GM21447 (cell line): ENCODE results near the gene KRT80.

Source experiments
- ATAC-seq: cut with Tn5 transposase; IDR thresholded peaks from one replicate; pipeline ENCODE4 v1.9.1; 2021; ENCODE audit not compliant: unreplicated experiment

KRT80 gene

DNA sequence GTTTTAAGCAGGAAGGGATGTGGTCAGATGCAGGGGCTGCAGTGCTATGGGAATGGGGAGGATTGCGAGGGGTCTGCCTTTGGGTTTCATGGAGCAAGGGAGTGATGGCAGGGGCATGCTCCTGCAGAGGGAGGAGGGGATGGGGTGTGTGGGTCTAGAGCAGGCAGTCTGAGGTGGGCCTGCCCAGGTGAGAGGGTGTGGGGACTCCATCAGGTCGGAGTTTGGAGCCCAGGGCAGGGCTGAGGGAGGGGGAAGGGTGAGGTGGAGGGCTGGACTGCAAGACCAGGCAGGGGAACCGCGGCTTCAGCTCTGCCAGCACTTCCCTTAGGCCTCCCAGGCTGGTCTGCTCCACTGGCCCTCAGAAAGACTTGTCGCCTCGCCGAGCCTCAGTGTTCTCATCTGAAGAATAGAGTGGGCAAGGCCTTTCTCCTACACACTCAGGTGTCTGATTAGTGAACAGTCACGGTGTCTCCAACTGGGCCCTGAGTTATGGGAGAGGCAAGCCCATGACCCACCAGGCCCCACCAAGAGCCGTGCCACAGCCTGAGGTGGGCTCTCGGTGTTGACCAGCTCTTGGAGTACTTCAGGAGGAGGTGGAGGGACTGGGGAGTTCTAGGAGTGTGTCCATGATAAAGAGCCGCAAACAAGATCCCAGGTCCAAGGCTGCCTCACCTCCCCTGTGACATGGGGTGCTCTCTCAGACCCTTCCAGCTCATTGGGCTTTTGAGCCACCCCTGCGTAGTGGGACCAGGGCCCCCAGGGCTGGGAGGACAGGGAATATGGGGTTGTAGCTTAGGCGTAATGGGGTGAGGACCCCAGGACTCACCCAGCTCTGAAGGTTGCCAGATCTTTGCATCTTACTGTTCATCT lies 20.1 kb upstream of the KRT80 start:
- ATAC-seq, result no peak

GRCh38 chr12:52210925-52211650 lies 19.3 kb upstream of the KRT80 start:
- ATAC-seq, result no peak

- no peak for ATAC-seq
Measured at GRCh38 chr12:52210186-52210924, 18.5 kb upstream of the KRT80 start.

DNA sequence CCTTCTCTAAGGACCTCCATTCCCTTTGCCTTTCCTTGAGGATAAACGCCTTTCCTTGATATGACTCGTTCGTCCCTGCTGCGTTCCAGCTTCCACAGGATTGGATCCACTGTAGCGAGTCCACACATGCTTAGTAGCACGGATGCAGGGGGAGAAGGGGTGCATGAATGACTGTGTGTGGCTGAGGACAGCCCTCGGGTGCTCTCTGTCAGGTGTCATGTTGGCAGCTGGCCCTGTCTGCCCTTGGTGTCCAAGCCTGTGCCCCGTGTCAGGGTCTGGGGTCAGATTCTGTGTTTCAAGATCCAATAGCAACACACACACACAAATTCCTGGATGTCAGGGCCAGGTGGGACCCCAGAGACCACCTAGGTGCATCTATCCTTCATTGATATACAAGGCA lies 17.5 kb upstream of the KRT80 start:
- ATAC-seq, result no peak

DNA sequence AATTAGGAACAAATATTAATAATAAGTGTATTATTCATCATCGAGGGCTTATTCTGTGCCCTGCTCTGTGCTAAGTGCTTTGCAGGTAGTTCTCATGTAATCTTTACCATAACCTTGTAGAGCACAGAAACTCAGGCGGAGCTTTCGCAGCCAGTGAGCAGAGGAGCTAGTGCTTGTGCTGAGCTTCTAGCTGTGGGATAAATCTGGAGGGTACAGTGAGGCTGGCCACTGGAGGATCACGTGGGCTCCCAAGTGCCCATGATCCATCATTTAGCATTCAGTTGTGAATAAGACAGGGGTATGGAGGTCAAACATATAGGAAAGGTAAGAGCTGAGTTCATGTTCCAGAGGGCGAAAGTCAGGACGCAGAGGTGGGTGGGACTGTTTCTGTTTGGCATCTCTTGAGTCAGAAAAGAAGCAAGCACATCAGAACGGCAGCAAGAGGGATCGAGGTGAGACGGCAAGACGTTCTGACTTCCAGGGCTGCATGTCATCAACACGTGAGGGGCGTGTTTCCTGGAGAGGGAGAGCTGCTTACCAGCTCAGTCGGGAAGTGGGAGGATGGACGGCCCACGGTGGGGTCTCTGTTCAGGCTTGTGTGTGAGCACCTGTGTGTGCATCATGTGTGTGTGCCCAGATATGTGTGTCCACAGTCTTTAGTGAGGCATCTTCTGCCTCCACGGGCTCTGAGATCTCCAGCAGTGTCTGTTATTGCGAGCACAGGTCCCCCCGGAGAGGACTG lies 16.8 kb upstream of the KRT80 start:
- ATAC-seq, result no peak

DNA sequence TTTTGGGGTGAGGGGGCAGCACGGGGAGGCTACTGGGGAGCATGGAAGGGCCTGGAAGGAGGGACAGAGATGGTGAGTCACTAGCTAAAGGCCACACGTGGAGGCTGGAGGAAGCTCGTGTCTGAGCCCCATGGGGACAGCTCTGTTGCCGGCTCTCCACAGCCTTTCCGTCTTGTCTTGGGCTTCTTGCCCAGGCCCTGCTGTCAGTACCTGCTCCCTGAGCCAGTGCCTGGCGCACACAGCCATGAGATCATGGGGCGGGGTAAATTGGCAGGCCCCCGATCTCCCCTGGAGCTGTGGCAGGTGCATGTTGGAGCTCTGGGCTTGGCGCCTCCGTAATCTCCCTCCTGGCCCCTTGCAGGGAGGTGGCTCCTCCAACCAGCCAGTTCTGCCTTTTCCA lies 16.1 kb upstream of the KRT80 start:
- ATAC-seq, result no peak

- ATAC-seq, result no peak
Measured at GRCh38 chr12:52207106-52207505, 15.3 kb upstream of the KRT80 start.

DNA sequence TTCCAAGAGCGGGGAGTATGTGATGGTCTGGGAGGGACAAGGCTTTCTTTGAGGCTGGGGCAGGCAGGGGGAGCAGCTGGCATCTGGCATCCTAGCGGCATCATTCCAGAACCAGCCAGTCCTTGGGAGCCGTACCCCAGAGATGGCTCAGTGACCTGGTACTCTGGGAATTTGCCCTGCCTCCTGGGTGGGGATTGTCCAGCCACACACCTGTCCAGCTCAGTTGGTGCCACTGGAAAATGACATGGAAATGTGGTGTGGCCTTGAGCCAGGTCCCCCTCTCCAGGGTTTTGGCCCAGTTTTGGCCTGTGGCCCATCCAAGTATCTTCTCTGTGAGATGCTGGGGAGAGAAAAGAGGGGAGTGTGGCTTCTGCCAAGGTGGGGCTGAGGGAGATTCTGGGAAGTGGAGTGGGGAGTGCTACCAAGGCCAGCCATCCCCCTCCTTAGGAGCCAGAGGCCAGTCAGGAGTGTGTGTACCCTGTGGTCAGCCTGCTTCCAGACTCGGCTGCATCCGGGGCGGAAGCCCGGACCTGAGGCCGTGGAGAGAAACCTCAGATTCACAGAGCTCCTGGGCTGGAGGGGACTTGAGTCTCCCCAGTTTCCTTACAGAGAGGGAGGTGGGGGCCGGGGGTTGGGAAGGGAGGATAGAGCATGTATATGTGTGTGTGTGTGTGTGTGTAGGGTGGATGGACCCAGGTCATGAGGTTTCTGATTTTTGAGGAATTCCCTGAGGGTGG lies 14.7 kb upstream of the KRT80 start:
- no peak for ATAC-seq

- no peak for ATAC-seq
Measured at GRCh38 chr12:52205612-52206303, 13.9 kb upstream of the KRT80 start.

DNA sequence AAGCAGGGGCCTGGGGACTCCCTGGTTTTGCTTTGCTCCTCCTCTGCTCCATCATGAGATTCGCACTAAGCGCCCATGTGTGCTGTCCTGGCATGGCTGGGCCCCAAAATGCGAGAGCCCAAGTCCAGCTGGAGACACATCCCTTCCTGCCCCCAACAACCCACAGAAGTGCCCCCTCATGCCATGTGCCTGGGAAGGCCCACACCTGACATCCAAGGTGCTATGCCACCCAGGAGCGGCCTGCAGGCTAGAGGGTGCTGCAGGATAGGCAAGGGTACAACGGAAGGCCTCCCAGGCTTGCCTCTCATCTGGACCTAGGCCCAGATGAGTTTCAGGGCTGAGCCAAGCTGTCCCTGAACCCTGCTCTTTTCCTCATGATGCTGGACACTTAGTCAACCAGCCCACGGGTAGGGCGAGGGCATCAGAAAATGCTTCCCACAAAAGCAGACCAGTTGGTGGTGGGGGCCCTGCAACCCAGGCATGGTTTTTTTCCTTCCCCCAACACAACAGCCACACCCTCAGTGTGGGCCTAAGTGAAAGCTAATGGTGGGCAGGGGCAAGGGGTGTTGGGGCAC lies 13.2 kb upstream of the KRT80 start:
- ATAC-seq, result no peak

- no peak for ATAC-seq
Measured at GRCh38 chr12:52204095-52204930, 12.5 kb upstream of the KRT80 start.

- no peak for ATAC-seq
Measured at GRCh38 chr12:52203079-52203921, 11.5 kb upstream of the KRT80 start.

DNA sequence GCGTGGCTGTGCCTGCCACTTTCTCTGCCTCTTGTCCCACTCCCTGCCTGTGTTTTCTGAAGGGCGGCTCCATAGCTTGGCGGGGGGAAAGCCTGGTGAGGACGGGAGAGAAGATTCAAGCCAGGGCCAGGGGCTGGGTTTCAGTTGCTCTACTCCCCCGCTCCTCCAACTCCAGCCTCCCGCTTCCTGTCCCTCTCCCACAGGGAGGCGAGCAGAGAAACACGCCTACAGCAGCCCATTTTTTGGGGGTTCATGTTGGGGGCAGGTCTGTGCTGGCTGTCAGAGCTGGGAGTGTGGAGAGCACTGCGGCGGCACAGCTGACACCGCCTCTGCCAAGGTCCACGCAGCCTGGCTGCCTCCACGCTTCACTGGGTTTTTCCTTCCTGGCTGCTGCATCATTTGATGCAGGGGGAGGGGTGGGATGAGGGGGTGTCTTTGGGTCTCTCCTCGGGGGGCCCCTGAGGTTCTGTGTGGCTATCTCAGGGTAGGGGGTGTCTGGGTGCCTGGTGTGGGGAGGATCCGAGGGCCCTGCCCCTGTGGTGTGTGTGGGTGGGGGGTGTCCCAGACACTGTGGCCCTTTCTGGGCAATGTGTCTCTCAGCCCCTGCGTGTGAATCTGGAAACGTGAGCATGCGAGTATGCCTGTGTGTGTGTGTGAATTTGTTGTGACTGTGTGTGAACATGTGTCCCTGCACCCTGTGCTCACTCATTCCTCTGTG lies 10.7 kb upstream of the KRT80 start:
- ATAC-seq, result no peak

DNA sequence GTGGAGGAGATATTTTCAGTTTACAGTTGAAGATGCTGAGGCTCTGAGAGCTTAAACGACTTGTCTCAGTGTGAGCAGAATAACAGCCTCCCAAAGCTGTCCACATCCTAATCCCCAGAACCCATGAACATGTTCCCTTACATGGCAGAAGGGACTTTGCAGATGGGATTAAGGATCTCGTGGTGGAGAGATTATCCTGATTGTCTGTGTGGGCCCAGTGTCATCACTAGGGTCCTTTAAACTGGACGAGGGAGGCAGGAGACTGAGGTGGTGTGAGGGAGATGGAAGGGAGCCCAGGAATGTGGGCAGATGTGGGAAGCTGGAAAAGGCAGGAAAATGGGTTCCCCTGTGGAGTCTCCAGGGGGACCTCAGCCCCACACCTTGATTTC lies 9.6 kb upstream of the KRT80 start:
- no peak for ATAC-seq

DNA sequence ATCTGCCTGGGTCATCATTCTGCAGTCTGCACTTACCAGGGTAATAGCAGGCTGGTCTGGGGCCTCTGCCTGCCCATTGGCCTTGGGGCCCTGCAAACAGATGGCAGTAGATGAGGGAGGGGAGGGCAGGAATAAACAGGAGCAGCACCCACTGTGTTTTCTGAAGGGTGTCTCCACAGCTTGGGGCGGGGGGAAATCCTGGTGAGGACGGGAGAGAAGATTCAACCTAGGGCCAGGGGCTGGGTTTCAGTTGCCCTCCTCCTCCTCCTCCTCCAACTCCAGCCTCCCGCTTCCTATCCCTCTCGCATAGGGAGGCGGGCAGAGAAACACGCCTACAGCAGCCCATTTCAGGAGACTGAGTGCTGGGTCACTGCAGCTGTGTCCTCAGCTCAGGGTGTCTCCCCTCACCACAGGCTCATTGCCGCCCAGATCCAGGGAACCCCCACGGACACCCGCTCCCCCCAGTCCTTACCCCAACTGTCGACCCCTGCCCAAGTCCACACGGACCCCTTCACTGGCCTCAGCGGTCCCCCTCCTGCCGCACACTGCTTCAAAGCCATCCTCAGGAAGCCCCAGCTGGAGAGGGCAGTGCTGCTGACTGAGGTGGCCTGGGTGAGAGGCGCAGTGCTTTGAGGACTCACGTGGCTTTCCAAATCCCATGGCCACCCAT lies 9.1 kb upstream of the KRT80 start:
- no peak for ATAC-seq

- ATAC-seq, result no peak
Measured at GRCh38 chr12:52200086-52200780, 8.4 kb upstream of the KRT80 start.
